HepG2 (cell line): ENCODE results near the gene RIMBP2. TPM values are rescaled to one million over a fixed set of nuclear protein-coding genes. Genes with fewer than 3 reads are reported as not detected.

Experiments used
- ATAC-seq: fragments of 200-7000 bp; cut with Tn5 transposase; 3 replicates; pipeline ENCODE4 v1.9.1; 2020; ENCODE audit warnings: mild to moderate bottlenecking, moderate library complexity
- BruUV-seq: library from RNA; stranded (reverse); fragments of 400-500 nt; replicated peaks from 2 replicates; lab custom pipeline; 2021; lab: Mats Ljungman, UMichigan
- CTCF ChIA-PET: fragments of 300-600 bp; formaldehyde crosslinking; extraction: SDS; loops from one replicate; lab custom pipeline; 2021; ENCODE audit warnings: low total read pairs, inconsistent platforms, low intra/inter-chr PET ratio; lab: Yijun Ruan, JAX
- POLR2A ChIA-PET: fragments of 350-600 bp; sonication (Branson Sonifier 250); formaldehyde crosslinking; loops from one replicate; lab custom pipeline; 2020; ENCODE audit warnings: antibody characterized with exemption, inconsistent platforms; lab: Yijun Ruan, JAX
- DNase-seq: peaks from one replicate; pipeline ENCODE4 v3.0.0-alpha.2; 2015; ENCODE audit warnings: low spot score
- FAIRE-seq: peaks from 3 replicates; lab custom pipeline; 2011; peaks lifted over from hg19 to GRCh38; lab: Jason Lieb, UNC
- H2AFZ ChIP-seq: one replicate; pipeline ENCODE4 v1.6.1; 2011; ENCODE audit warnings: low read length, inconsistent platforms
- H3K27ac ChIP-seq: fragments of 300-600 bp; 3 replicates; pipeline ENCODE4 v1.8.0; 2011; ENCODE audit warnings: mixed run types, mild to moderate bottlenecking, mixed read lengths, low read length, inconsistent platforms; ENCODE audit not compliant: insufficient read depth; ENCODE audit errors: extremely low read length
- H3K27me3 ChIP-seq, 2 experiments: fragments of 200-600 bp in 1 of 2; 2 replicates in 1 of 2; 3 replicates in 1 of 2; pipeline versions ENCODE4 v1.6.0 to v1.8.0; 2011; ENCODE audit warnings: low read length in 2 of 2, mild to moderate bottlenecking in 2 of 2, moderate library complexity in 2 of 2, inconsistent platforms in 1 of 2; ENCODE audit not compliant: insufficient read depth in 2 of 2, control insufficient read depth in 1 of 2
- H3K36me3 ChIP-seq, 2 experiments: fragments of 200-600 bp in 1 of 2; replicated peaks in 1 of 2; 2 replicates in 1 of 2; 3 replicates in 1 of 2; pipeline versions ENCODE4 v1.5.1 to v1.8.0; 2011; ENCODE audit warnings: low read length in 2 of 2, inconsistent platforms in 1 of 2; ENCODE audit not compliant: insufficient read depth in 2 of 2, control insufficient read depth in 1 of 2
- H3K4me1 ChIP-seq: 2 replicates; pipeline ENCODE4 v1.5.1; 2012; ENCODE audit warnings: low read length, inconsistent platforms; ENCODE audit not compliant: insufficient read depth
- H3K4me2 ChIP-seq: 2 replicates; pipeline ENCODE4 v1.6.0; 2011; ENCODE audit warnings: low read depth, low read length, inconsistent platforms
- H3K4me3 ChIP-seq, 3 experiments: fragments of 200-600 bp in 1 of 3; sonication (generic), shearing (Covaris generic) in 1 of 3; replicated peaks in 1 of 3; 2 replicates each; pipeline ENCODE4 v1.5.1; 2011 to 2016; ENCODE audit warnings: low read length in 3 of 3, inconsistent platforms in 2 of 3, low read depth in 2 of 3, mild to moderate bottlenecking in 2 of 3, control low read depth in 1 of 3, mixed read lengths in 1 of 3; ENCODE audit not compliant: insufficient read depth in 1 of 3
- H3K79me2 ChIP-seq: one replicate; pipeline ENCODE4 v1.6.1; 2011; ENCODE audit warnings: low read length, inconsistent platforms; ENCODE audit not compliant: insufficient read depth
- H3K9ac ChIP-seq: 2 replicates; pipeline ENCODE4 v1.6.0; 2011; ENCODE audit warnings: mild to moderate bottlenecking, low read depth, low read length, inconsistent platforms; ENCODE audit not compliant: insufficient read depth
- H3K9me3 ChIP-seq: 2 replicates; pipeline ENCODE4 v1.5.1; 2012; ENCODE audit warnings: mild to moderate bottlenecking, low read length
- H4K20me1 ChIP-seq: 2 replicates; pipeline ENCODE4 v1.6.0; 2011; ENCODE audit warnings: inconsistent platforms, mild to moderate bottlenecking, low read length, moderate library complexity; ENCODE audit not compliant: insufficient read depth
- ETV5 ChIP-seq: IDR thresholded peaks from 2 replicates; pipeline ENCODE4 v1.6.1; 2018; ENCODE audit warnings: missing biosample characterization, missing genetic modification reagents, inconsistent platforms, borderline replicate concordance
- HDAC2 ChIP-seq: sonication (generic); formaldehyde crosslinking; IDR thresholded peaks from 2 replicates; pipeline ENCODE4 v1.4.0; 2020; ENCODE audit warnings: missing genetic modification reagents
- HMG20A ChIP-seq: IDR thresholded peaks from 2 replicates; pipeline ENCODE4 v1.6.1; 2016; ENCODE audit warnings: borderline replicate concordance
- KDM3A ChIP-seq: IDR thresholded peaks from 2 replicates; pipeline ENCODE4 v1.6.1; 2018; ENCODE audit warnings: low read depth, missing compliant biosample characterization
- NBN ChIP-seq: fragments of 450-650 bp; conservative IDR thresholded peaks from 2 replicates; pipeline ENCODE4 v1.6.1; 2017
- SMARCC2 ChIP-seq: fragments of 450-650 bp; IDR thresholded peaks from 2 replicates; pipeline ENCODE4 v1.6.1; 2017; ENCODE audit warnings: antibody characterized with exemption, mild to moderate bottlenecking
- STAG1 ChIP-seq: sonication (generic); formaldehyde crosslinking; IDR thresholded peaks from 2 replicates; pipeline ENCODE4 v1.4.0; 2020; ENCODE audit warnings: missing genetic modification reagents
- TFAP4 ChIP-seq: sonication (generic); IDR thresholded peaks from 2 replicates; pipeline ENCODE4 v1.6.1; 2016; ENCODE audit warnings: low read depth, borderline replicate concordance
- ZNF180 ChIP-seq: sonication (generic); formaldehyde crosslinking; IDR thresholded peaks from 2 replicates; pipeline ENCODE4 v1.4.0; 2020; ENCODE audit warnings: low read depth, missing genetic modification reagents, borderline replicate concordance
- ZNF614 ChIP-seq: IDR thresholded peaks from 2 replicates; pipeline ENCODE4 v1.6.1; 2018; ENCODE audit warnings: missing biosample characterization, missing genetic modification reagents, inconsistent platforms, borderline replicate concordance
- ZNF773 ChIP-seq: sonication (generic); formaldehyde crosslinking; IDR thresholded peaks from 2 replicates; pipeline ENCODE4 v1.4.0; 2020; ENCODE audit warnings: missing genetic modification reagents, borderline replicate concordance
- ZNF776 ChIP-seq: sonication (generic); formaldehyde crosslinking; IDR thresholded peaks from 2 replicates; pipeline ENCODE4 v1.4.0; 2020; ENCODE audit warnings: mild to moderate bottlenecking, missing genetic modification reagents
- ZSCAN29 ChIP-seq: sonication (generic); formaldehyde crosslinking; conservative IDR thresholded peaks from 2 replicates; pipeline ENCODE4 v1.4.0; 2020; ENCODE audit warnings: mild to moderate bottlenecking, missing genetic modification reagents
- WGBS: methylation state at CpG from one replicate; pipeline ENCODE4 v1.1.6; 2017; ENCODE audit warnings: low lambda C conversion rate; 5-methylcytosine and 5-hydroxymethylcytosine counted together
- in situ Hi-C: cut with HindIII; loops from 2 replicates; pipeline ENCODE4 v1.10.0; 2017; ENCODE audit warnings: low pct_unique_long_range_greater_than_20kb; ENCODE audit not compliant: extremely low pct_ligation_motif_present
- intact Hi-C: fragments of 100-400 bp; cut with micrococcal nuclease; formaldehyde crosslinking; loops from one replicate; pipeline ENCODE4 v1.10.0; 2022; ENCODE audit not compliant: unreplicated experiment
- polyA plus RNA-seq, 8 experiments: library from polyadenylated mRNA; depleted of rRNA in 3 of 8; stranded (reverse) in 7 of 8; unstranded in 1 of 8; fragments of >200 nt; fragmentation: Illumina TruSeq in 4 of 8; extraction: Trizol in 4 of 8; gene quantifications; 2 replicates each; pipeline versions ENCODE4 v1.2.1 to v1.2.3, GENCODE V29; 2011 to 2016; ENCODE audit warnings: low read depth in 4 of 8, missing spikeins in 1 of 8, mixed read lengths in 1 of 8; ENCODE audit not compliant: insufficient read depth in 1 of 8
- total RNA-seq, 5 experiments: library from RNA; depleted of rRNA; stranded (reverse); fragments of >200 nt; fragmentation: Illumina TruSeq; extraction: Trizol; gene quantifications; 2 replicates each; pipeline ENCODE4 v1.2.3, GENCODE V29; 2016; ENCODE audit warnings: low read depth in 1 of 5
- TF ChIP-seq, protein P1 (sequence below): sonication (generic); formaldehyde crosslinking; IDR thresholded peaks from 2 replicates; pipeline ENCODE4 v1.8.1; 2023; ENCODE audit warnings: missing genetic modification reagents, mild to moderate bottlenecking, borderline replicate concordance

Gene RIMBP2
- total and polyA plus RNA-seq, 2 of the 13 experiments (the other 11 are each of a cell fraction or from before 2014, with no cell fraction given) = 0.03 TPM; not detected in 1

DNA sequence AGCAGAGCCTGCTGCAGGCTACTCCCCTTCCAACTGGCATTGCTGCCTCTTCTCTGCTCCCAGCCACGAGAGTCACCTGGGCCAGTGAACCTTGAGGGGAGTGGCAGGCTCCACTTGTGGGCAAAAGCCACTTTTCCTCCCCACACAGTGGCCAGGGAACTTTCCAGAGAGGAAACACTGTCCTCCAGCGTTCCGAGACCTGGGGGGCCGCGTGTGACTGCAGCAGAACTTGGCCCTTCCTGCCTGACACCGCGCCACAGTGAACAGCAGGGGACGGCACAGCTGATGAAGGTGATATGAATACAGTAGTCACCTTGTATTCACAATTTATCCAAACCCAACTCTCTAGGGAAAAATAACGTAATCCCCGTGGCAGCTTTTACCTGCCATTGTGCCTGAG is 263.6 kb downstream of the RIMBP2 start:
- Histone ChIP-seq H3K27ac (no peak overlapping the region), H3K4me1 (no peaks in the 10 kb centered on the region), H3K36me3 (no peaks in the 10 kb centered on the region), H2AFZ (no peak overlapping the region), H3K9me3 (no peaks in the 10 kb centered on the region), H3K27me3 (peaks cover 12 to 54% of the 10 kb centered on the region in 2 experiments; a peak in 4 of 5 replicates), H3K9ac (no peak overlapping the region), H3K4me2 (no peak overlapping the region), H3K79me2 (no peaks in the 10 kb centered on the region), H3K4me3 (no peak overlapping the region), H4K20me1 (0 out of 2 replicates have a peak, but pooled peaks cover 3% of the 10 kb centered on the region)
- BruUV-seq = no TSS peak
- TF ChIP-seq KDM3A (CRISPR knock-in tag) (no peak), HMG20A (CRISPR knock-in tag) (no peak), HDAC2 (no peak), ZNF614 (CRISPR knock-in tag) (no peak), ETV5 (CRISPR knock-in tag) (no peak), SMARCC2 (no peak), TFAP4 (no peak), STAG1 (CRISPR knock-in tag) (no peak), ZSCAN29 (CRISPR knock-in tag) (no peak), ZNF773 (CRISPR knock-in tag) (no peak), ZNF180 (CRISPR knock-in tag) (no peak), ZNF776 (CRISPR knock-in tag) (no peak), NBN (no peak)
- TF ChIP-seq, protein P1, sequence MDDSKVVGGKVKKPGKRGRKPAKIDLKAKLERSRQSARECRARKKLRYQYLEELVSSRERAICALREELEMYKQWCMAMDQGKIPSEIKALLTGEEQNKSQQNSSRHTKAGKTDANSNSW (CRISPR knock-in tag) = no peak
- FAIRE-seq (no peak), ATAC-seq (no peak), DNase-seq (no peak)
- ChIA-PET CTCF (no interaction called here), POLR2A (no interaction called here)
- WGBS = 3% methylated on average over 7 of the region's 10 CpGs
- intact Hi-C loops (no loop called here), in situ Hi-C loops (no loop called here)
